ENCODE data around the gene RNU6-1.

Gene RNU6-1

DNA sequence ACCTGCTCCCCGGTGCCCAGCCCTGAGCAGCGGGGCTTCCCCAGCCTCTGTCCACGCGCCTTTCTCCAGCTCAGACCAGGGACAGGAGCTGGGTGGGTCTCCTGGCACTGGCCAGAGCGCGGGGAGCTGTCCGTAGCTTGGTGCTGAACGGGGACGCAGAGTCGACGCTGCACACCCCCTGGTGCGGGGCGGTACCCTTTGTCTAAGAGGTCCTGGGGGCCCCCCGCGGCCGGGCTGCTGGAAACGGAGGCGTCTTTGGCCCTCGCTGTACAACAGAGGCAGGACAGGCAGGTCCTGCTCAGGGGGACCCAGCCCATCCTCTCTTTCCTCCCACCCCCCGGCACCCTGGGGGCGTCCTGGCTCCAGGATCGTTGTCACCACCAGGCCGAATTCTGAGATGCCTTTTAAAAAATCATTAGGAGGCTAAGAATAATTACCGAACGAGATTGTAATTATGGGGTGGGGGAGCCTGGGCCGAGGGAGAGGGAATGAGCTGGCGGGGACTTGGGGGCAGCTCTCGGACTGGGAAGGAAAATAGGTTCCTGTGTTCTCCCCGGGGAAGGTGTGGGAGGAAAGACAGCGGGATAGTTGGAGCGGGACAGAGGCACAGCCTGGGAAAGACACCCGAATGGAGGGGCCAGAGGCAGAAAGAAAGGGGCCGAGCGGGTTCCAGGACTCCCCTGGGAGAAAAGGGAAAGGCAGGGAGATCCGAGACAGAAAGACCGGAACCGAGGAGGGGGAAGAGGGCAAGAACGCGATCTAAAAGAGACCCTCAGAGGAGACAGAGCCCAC, 18.7 kb downstream of the RNU6-1 start:
- DNase-seq: peak; percentile 50 to 80 (median 62)

DNA sequence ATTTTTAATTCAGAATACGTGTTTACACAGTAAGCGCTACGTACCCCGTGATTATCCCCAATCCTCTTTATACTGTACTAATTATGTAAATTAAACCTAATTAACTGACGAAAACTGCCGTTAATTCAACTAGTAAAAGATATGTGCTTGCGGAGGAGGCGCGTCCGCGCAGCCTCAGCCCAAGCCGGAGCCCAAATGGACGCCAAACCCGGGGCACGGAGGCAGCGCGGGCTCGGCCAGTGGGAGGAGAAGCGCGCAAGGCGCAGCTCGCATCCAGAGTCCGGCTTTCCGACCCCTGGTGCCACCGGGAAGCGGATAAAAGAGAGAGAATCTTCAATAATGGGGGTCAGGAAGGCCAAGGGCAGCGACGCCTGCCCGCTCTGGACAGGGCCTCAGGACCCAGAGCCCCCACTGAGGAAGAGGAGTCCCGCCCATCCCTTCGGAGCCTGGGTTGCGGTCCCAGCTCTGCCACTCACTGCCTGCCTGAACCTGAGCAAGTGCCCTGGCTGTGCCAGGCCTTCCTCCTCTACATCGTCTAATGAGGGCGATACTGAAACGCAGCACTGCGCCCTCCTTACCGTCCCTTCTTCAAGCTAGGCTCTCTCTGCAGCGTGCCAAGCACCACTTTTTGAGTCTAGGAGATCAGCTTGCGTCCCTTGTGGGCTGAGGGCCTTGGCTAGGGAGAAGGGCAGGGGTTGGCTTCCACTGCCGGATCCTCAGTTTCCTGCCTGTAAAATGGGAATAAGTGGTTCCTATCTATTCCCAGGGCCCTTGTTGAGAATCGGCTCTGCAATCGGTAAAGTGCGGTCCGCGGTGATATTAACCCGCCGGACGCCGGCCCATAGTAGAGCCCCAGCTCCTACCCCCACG, 19.5 kb downstream of the RNU6-1 start:
- no peak for DNase-seq

DNA sequence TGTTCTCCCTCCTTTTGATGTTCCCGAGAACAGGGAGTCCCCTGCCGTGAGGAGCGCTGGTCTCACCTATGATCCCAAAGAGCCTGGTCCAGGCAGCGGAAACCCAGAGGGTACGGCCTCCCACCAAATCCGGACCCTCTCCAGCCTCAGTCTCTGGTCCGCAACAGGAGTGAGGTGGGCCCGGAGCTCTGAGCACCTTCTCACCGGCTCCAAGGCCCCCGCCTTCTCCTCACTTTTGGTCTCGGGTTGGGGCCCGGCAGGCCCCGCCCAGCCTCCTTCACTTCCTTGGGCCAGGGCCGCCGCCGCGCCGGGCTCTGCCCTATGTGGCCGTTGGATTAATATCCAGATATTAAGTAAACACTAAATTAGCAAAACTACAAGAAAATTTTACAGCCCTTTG, 20.2 kb downstream of the RNU6-1 start:
- no peak for DNase-seq

DNA sequence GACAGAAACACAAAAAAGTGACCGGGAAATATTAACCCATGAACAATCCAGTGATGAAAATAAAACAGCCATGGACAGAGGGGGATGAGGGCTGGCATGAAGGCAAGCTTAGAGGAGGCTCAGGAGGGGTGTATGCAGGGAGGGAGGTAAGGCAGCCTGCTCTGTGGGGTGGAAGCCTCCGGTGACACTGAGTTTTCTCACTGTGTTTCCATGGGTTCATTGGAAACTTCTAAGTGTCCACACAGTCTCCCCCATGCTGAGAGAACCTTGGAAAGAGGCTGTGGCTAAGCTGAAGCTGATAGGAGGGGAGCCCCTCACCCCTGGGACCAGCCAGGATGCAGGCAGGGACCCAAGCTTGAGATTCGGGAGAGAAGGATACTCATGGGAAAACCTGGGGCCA, 21.4 kb downstream of the RNU6-1 start:
- no peak for DNase-seq

DNA sequence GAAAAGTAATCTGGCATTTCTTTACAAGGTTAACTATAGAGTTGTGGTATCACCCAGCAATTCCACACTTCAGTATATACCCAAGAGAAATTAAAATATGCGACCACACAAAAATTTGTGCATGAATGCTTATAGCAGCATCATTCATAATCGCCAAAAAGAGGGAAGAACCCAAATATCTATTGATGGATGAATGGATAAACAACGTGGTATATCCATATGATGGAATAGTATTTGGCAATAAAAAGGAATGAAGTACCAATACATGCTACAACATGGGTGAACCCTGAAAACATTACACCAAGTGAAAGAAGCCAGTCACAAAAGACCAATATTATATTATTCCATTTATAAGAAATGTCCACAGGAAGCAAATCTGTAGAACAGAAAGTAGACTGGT, 23.2 kb downstream of the RNU6-1 start:
- DNase-seq: no peak

DNA sequence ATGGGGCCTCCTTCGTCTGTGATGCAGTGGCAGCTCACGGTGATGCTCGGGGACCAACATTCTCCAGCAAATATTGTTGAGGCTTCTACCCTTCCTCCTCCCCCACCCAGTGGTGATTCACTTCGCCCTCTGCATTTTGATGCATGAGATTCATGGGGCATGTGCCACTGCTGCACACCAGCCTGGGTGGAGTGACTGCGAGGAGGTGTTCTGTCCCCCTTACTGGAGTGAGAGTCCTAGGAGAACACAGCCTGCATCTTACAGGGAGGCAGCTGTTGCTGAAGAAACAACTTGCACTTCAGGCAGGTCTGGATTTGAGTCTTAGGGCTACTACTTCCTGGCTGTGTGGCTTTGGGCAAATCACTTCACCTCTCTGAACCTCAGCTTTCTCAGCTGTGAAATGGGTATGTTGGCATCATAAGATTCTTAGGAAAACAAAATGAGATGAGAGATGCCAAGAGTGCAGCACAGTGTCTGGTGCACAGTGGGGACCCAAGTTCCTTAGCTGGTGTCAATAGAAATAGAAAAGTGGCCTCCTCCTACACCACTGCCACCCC, 24.7 kb downstream of the RNU6-1 start:
- no peak for DNase-seq

DNA sequence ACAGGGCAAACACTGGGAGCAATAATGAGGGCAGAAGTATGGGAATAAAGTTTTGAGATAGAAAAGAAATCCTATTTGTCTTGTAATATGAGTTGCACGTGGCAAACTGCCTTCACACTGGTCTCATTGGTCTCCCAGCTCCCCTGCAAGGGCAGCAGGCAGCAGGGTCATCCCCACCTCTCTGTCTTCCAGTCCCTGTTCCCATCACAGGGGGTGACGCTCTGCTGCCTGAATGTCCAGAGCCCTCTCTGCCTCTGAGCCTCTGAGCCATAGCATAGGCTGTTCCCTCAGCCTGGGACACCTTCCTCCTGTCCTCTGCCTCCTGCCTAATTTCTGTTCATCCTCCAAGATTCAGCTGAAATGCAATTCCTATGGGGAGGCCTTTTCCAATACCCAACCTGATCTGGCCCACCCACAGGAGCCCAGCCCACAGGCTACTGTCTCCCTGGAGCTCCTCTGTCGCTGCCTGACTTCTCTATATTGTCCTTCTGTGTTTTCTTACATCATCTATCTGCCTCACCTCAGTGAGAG, 26.7 kb downstream of the RNU6-1 start:
- DNase-seq: no peak

DNA sequence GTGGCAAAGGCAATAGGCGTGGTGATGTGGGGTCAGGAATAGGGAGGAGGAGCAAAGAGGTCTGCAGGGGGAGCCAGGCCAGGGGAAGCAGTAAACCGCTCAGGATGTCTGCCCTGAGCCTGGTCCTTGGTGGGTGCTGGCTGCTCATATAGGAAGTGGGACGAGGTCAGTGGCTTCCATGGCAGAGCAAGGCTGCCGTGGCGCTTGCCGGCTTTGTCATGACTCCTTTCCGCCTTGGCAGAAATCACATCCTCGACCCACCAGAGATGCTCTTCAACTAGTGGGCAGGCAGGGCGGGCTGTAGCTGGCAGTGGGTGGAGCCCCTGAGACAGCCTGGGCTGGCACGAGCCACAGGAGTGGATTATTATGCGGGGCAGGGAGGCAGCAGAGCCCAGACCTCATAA, 27.6 kb downstream of the RNU6-1 start:
- no peak for DNase-seq

DNA sequence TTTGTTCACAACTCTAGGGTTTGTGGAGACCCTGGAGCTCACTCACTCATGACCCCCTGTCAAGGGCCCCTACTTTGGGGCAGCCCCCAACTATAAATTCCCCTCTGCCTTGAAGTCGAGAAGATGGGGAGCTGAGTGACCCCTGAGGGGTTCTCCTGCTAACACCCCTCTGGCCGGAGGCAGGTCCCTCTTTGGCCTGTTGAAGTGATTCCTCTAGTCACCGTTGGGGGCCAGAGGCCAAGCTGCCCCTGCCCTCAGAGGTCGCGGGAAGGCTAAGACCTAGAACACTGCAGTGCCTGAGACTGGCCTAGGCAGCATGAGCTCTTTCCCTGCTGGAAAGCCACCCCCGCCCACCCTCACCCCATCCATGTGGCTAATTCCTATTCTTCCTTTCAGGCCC, 30.0 kb downstream of the RNU6-1 start:
- no peak for DNase-seq

DNA sequence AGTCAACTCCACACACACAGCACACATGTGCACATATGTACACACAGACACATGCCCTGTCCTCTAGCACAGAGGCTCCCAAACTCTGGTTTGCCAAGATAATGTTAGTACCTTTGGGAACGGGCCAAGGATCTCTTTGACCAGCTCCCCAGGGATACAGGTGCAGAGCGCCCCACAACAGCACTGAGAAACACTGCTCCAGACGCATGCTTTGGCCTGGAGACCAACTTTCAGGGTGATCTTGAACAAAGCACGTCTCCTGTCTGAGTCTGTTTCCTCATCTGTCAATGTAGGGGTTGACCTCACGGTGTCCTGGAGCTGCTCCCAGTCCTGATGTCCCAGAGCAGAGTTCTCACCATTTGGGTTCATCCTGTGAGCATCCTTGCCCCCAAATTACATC, 30.4 kb downstream of the RNU6-1 start:
- no peak for DNase-seq

DNA sequence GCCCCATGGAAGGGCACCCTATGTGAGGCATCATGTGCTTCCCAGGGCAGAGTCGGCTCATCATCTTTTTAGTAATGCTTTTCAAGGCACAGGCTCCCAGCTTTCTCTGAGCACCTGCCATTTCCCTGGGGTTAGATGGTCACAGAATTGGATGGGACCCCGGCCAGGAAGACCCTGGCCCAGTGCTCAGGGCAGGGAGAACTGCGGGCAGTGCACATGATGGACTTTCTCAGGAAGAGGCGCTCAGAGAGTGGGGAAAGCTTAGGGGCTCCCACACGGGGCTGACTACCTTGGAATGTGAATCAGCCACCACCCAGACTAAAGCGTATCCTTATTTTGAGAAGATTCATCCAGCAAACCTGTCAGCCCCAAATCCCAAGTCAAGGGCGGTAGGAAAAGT, 31.0 kb downstream of the RNU6-1 start:
- DNase-seq: no peak

DNA sequence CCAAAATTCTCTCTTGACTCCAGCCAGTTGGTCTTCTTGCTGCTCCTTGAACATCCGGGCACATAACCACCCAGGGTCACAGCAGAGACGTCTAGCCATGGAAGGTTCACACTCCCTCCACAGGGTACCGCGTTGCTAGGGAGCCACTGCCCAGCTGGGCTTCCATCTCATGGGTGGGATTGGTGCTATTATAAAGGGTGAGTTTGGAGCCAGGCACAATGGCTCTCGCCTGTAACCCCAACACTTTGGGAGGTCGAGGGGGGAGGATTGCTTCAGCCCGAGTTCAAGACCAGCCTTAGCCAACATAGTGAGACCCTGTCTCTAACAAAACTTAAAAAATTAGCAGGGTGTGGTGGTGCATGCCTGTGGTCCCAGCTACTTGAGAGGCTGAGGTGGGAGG, 32.0 kb downstream of the RNU6-1 start:
- no peak for DNase-seq

DNA sequence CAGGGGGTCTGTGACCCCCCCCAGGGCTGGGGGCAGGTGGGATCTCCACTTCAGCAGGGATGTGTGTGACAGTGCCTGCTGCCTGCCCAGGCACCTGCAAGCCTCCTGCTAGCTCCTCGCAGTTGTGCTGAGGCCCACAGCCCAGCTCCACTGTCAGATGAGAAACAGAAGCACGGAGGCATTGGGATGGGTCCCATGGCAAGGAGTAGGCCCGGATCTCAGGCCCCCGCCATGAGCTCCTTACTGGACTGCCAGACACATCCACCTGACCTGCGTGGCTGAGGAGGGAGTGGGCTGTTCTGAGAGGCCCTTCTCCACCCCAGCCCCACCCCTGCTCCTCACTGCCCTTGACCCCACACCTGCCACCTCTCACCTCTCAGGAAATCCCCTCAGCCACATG, 32.7 kb downstream of the RNU6-1 start:
- no peak for DNase-seq

DNA sequence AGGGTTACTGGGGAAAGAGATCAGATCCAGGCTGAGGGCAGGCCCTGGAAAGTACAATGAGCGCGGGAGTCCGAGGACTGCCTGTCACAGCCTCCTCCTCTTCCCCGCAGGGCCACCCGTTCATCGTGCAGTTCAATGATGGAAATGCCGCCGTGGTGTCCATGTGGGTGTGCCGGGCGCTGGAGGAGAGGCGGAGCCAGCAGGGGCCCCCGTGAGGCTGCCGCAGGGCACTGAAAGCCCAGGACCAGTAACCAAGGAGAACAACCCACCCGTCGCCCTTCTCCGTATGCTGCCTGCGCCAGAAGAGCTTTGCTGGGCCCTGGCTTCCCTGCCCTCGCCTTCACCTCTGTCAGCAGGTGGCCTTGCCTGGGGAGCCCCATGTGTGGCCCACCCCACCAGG, 33.3 kb downstream of the RNU6-1 start:
- no peak for DNase-seq

DNA sequence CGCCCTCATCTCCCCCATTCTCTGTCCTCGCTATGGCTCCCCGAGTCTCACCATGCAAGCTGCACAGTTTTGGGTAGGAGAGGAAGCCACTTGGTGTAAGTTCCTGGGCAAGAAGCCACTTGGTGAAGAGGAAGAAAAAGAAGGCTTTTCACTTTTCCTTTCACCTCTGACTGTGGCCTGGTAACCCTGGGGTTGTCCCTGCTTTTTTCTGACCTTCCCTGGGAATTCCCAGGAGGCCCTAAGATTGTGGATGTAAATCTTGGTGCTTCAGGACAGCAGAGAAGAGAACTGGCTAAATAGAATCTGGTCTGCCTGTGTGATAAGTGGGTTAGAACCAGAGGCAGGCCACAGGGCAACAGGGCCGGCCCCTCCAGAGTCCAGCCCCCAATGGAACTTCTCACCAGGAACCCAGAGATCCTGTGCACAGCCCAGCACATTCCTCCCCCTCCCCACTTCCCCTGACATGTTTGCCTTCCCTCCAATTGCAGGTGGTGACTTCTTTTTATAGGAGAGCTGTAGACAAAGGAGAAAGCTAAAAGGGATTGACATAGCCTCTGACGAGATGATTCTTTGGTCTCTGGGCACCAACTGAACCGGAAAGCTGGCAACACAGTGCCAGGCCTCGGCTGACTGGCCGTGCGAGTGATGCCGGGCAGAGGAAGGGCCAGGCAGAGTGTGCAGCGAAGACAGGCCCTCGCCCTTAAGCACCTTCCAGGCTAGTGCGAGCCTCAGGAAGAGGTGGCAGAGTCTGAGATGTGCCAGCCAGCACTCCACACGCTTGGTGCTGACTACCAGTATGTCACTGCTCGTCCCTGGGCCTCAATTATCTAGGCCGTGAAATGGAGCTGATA, 34.0 kb downstream of the RNU6-1 start:
- DNase-seq: peak; percentile 36 to 69 (median 63)

DNA sequence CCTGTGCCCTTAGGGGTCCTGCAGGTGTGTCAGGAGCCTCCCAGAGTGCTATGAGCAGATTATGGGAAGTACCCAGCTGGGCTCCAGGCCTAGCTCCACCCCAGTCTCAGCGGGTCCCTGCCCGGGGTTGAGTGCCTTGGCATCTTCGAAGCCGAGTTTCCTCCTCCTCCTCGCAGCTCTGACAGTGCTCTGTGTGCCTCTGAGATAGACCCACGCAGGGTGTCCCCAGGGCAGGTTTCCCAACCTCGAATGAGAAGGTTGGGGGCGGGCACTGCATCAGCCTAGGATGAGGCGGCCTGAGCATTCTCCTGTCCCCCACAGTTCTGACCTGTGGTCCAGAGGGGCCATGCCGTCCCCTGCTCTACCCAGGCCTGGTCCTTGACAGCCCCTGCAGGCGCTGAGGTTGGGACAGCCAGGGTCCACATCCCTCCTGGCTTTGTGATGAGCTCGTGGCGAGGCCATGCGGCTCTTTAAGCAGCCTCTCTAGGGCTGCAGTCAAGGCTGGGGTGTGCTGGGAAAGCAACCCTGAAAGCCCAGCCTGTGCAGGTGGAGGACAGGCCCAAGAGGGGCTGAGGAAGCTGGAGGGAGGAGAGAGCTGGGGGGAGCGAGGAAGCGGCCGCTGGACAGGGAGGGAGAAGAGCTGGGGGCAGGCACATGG, 34.7 kb downstream of the RNU6-1 start:
- DNase-seq: no peak

DNA sequence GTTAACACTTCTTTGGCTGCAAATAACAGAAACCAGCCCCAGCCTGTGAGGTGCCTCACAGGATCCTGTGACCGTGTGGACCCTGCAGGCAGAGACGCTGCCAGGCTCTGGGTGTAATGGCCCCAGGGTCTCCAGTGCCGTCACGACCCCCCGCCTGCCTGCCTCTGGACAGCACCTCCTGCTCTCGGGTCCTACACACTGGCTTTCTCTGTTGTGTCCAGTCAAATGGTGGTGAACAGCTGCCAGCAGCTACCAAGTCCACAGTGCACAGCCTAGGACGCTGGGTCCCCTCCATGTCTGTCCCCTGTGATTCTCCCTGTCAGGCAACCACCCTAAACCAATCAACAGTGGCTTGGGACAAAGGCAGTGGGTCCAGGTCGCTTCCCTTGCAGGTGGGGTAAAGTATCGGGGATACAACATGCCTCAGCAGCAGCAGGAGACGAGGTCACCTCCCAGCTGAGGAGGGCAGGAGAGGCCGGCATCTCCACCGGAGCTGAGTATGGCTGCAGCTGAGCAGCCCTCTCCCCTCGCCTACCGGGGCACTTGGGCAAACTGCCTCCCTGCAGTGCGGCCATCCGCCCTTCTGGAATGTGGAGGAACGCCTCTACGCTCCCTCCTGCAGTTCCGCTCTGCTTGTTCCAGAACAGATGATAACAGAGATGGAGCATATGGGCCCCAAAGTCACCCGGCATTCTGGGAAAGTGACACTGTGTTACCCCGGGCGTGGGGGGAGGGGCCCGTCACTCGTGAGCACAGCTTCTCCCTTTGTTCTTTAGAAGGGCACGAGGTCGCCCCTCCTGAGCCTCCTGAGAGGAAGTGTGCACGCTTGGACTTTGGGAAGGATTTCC, 35.6 kb downstream of the RNU6-1 start:
- DNase-seq: no peak

DNA sequence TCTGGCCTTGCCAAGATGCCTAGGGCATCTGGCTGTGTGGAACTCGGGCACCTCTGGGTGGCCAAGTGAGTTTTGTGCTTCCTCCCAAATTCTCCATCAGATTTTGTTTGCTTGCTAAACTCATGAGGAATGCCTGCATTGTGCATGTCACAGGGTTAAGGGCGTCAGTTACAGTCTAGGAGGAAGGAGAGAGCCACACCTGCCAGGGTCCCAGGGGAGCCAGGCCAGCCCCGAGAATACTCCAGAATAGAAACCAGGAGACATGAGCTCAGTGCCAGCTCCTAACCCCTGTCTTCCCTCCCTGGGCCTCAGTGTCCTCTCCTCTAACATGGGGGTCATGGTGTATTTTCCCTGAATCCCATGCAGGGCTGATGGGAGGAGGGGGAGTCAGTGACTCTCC, 36.5 kb downstream of the RNU6-1 start:
- DNase-seq: no peak

DNA sequence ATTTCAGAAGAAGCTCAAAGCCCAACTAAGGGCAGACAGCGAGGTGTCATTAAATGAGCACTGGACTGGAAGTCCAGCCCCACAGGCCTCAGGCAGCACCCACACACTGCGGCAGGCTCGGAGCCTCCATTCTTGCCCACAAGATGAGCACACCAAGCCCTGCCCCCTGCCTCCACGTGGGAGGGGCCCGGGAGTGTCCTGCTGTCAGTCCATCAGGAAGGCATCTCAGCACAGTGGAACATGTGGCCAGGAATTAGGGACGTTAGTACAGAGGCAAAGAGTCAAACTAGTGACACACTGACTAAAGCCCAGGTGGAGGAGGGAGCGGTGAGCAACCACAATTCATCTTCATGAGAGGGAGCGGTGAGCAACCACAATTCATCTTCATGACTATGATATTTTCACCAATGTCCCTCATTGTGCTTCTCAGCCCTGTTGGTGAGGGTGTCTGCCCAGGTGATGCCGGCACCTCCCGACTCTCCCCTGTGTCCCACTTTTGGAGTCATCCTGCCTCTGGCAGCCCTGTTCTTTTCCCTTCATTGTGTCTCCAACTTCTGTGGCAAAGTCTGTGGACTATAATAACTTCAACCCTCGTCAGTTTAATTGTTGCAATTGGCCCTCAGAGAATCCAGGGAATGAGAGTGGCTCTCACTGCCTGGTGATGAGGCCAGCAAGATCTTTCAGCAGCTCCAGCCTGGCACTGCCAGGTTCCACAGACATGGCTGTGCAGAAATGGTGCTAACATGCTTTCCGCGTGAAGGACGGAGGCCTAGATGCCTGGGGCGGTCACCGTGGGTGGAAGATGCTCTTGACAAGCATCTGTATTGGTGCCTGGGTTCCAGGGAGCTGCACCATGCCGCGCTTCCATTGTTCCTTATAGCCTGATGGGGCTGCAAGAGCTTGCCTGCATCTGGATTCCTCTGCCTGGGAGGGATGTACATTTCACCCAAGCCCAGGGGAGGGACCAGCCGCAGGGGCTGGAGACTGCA, 37.6 kb downstream of the RNU6-1 start:
- DNase-seq: no peak

DNA sequence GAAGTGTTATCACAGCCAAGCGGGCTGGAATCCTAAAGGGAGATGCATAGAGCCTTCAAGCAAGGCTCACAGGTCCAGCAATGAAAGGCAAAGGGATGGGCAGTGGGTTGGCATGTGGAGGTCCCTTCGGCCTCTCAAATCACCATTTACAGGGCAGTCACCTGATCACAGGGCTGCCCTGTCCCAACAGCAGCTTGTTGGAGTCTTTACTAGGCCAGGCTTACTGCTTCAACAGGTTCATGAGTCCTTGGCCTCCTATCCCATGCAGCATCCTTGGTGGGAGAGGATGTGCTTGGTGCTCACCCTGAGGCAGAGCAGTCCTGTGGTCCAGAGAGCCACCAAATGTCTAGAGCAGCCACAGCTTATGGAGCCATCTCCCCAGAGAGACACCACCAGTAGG, 38.7 kb downstream of the RNU6-1 start:
- no peak for DNase-seq
